GM12801 (cell line): ENCODE results near the gene DGKA.

Experiments used
- CTCF ChIP-seq: IDR thresholded peaks from one replicate; pipeline ENCODE4 v1.5.1; 2011; ENCODE audit warnings: control low read depth; ENCODE audit not compliant: insufficient read length; ENCODE audit errors: extremely low read depth

DGKA gene

DNA sequence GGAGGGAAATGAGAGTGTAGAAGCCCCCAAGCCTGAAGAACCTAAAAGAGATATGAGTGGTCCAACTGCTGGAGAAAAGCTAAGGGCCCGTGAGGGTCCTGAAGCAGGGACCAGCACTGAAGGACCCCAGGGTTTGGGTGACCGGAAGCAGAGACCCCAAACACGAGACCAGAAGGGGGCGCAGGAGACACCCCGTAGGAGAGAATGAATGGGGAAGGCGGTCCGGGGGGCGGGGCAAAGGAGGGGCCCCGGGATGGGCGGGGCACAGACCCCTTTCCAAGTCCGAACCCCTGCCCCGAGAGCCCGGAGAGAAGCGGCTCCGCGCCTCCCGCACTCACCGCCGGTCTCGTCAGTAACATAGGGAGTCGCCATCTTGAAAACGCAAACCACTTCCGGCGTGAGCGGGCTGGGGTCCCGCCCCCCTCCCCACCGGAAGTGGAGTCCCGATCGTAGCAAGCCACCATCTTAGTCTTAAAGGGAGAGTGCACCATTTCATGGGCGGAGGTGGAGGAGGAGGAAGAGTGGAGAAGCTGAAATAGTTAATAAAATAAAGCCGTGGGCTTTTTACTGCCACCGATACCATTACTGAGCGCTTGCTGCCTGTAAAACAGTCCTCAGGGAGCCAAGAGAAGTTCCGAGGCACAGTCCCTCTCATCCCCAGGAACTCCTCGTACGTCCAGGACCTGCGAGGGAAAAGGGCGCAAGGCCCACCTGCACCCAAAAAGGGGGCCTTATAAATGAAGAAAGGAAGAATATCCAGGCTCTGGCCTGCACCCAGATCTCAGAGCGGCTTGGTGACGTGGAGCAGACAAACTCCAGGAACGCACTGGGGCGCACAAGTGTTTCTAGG is 4.0 kb upstream of the DGKA start:
- TF ChIP-seq CTCF: no peak

- TF ChIP-seq CTCF: no peak
Observed at GRCh38 chr12:55927588-55928502, 3.1 kb upstream of the DGKA start, which contains the start of gene PYM1. TSS of gene PYM1 (minus strand) at chr12:55927894. CDS start at chr12:55927761, 133 bp downstream.

DNA sequence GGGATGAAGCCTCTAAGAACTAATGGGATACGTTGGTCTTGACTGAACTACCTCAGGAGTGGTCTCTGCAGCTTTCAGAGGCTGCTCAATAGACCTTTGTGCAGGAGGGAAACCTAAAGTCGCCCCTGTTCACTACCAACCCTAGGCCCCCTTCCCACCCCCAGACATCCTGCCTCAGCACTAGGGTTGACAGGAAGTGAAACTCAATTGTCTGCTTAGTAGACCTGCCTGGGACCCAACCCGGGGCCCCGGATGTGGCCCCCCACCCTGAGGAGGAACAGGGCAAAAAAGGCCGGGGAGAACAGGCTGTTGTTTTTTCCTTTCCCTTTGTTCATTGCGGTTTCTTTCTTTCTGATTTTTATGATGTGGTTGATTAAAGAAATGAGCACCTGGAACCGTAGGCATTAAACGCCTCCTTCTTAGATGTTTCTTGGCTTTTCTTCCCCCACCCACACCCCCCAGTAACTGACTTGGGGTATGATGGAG is 1.6 kb upstream of the DGKA start:
- TF ChIP-seq CTCF: no peak

DNA sequence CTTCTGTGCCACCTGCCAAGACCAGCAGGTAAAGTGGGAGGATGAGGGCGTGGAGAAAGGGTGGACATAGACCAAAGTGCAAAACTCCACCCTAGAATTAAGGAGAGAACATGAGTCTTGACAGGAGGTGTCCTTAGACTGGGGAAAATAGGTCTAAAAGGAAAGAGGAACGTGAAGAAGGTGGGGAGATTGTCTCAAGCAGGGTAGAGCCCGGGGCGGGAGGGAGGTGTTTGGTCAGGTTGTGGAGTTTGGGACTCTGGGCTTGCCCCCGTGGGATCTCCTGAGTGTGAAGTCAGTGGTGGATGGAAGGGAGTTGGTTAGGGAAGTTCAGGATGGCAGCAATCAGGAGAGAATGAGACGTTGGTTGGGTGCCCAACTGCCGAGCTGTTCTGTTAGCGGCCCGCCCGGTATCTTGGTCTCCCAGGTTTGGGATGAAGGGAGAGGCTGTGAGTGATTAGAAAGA is 386 bp downstream of the DGKA start:
- TF ChIP-seq CTCF: no peak

DNA sequence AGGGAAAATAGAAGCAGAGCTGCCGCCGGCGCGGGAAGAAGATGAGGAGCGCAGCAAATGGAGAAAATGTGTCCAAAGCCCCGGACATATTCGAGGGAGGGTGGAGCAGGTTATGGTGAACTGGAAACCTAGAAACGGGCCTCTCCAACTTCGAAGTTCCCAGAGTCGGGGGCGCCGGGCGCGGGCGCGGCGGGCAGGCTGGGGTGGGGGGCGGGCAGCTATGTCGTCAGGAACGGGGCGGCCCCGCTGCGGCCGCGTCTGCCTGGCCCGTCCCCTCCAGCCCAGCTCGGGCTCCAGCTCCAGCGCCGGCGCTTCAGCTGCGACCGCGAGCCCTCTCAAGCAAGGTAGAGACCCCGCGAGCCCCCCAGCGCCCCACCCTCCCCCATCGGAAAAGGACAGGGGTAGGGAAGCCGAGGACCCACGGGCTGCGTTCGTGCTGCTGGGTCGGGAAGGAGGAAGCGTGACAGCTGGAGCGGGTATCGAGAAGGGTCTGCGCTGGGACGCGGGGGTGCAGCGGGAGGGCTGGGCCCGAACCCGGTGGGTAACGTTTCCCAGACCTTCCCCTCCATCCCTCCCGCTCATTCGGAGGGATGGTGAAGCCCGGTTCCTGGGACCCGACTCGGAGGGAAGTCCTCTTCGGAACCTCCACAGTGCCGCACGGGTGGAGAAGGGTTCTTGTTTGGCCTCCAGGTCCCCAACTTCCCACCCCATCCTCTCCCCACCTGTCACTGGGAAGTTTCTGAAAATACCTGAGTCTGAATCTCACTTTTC is 1.0 kb downstream of the DGKA start:
- no peak for TF ChIP-seq CTCF

- no peak for TF ChIP-seq CTCF
Observed at GRCh38 chr12:55932551-55932910, 1.6 kb downstream of the DGKA start.
